NCI-H526 treated with DMSO at 0.1 percent for 48 hours (cell line): ENCODE measurements around the gene CKB.

Experiments used
- DNase-seq: peaks from one replicate; lab custom pipeline; 2025; lab: John Stamatoyannopoulos, UW

The CKB gene

GRCh38 chr14:103549361-103550311 lies 27.0 kb upstream of the CKB start:
- peak; percentile 63 for DNase-seq

- DNase-seq, result no peak
Observed at GRCh38 chr14:103548463-103549351, 26.1 kb upstream of the CKB start.

- DNase-seq, result no peak
Observed at GRCh38 chr14:103547941-103548462, 25.4 kb upstream of the CKB start.

GRCh38 chr14:103547455-103547940 lies 24.9 kb upstream of the CKB start:
- no peak for DNase-seq

- peak; percentile 18 for DNase-seq
Observed at GRCh38 chr14:103546652-103547454, 24.2 kb upstream of the CKB start.

- DNase-seq, result no peak
Observed at GRCh38 chr14:103545915-103546651, 23.5 kb upstream of the CKB start.

- no peak for DNase-seq
Observed at GRCh38 chr14:103545219-103545914, 22.7 kb upstream of the CKB start.

- DNase-seq, result no peak
Observed at GRCh38 chr14:103544388-103545218, 22.0 kb upstream of the CKB start.

GRCh38 chr14:103543721-103544387 lies 21.2 kb upstream of the CKB start:
- no peak for DNase-seq

GRCh38 chr14:103543140-103543539 lies 20.5 kb upstream of the CKB start:
- DNase-seq, result no peak

GRCh38 chr14:103542605-103543088 lies 20.0 kb upstream of the CKB start:
- no peak for DNase-seq

GRCh38 chr14:103541709-103542604 lies 19.3 kb upstream of the CKB start:
- DNase-seq, result no peak

- no peak for DNase-seq
Observed at GRCh38 chr14:103540821-103541708, 18.4 kb upstream of the CKB start.

- DNase-seq, result no peak
Observed at GRCh38 chr14:103539056-103539825, 16.6 kb upstream of the CKB start.

GRCh38 chr14:103538291-103539055 lies 15.8 kb upstream of the CKB start:
- no peak for DNase-seq
